GM23338 (cell line): ENCODE data around the gene GALE. TPM values are rescaled to one million over a fixed set of nuclear protein-coding genes. Genes with fewer than 3 reads are reported as not detected.
A peak's percentile ranks its signal among the peaks of the same experiment; 100 is the strongest.
"Not testable (repeated sequence)": the region's sequence is repeated elsewhere in the genome, so short reads cannot be mapped to it uniquely, and the experiment has no call there.

Source experiments
- ATAC-seq: fragments of 200-7000 bp; cut with Tn5 transposase; 3 replicates; pipeline ENCODE4 v1.9.1; 2020
- DNase-seq: peaks from one replicate; pipeline ENCODE4 v3.0.0-alpha.2; 2015; ENCODE audit warnings: low spot score
- H2AFZ ChIP-seq: fragments of 200-600 bp; sonication (generic); 2 replicates; pipeline ENCODE4 v1.8.0; 2016; ENCODE audit warnings: antibody characterized with exemption, mild to moderate bottlenecking, moderate library complexity
- H3F3A ChIP-seq: fragments of 200-600 bp; sonication (generic); replicated peaks from 2 replicates; pipeline ENCODE4 v1.8.0; 2017; ENCODE audit warnings: antibody characterized with exemption, mixed run types, low read depth
- H3K27ac ChIP-seq: fragments of 200-600 bp; sonication (generic); 2 replicates; pipeline ENCODE4 v1.6.1; 2016; ENCODE audit warnings: low read depth
- H3K27me3 ChIP-seq: fragments of 200-600 bp; sonication (generic); 2 replicates; pipeline ENCODE4 v1.8.0; 2016; ENCODE audit warnings: mild to moderate bottlenecking, mixed run types, moderate library complexity; ENCODE audit not compliant: insufficient read depth
- H3K36me3 ChIP-seq: fragments of 200-600 bp; sonication (generic); 2 replicates; pipeline ENCODE4 v1.8.0; 2016; ENCODE audit warnings: mild to moderate bottlenecking; ENCODE audit not compliant: insufficient read depth
- H3K4me1 ChIP-seq: fragments of 200-600 bp; sonication (generic); 2 replicates; pipeline ENCODE4 v1.8.0; 2016; ENCODE audit warnings: mild to moderate bottlenecking, moderate library complexity; ENCODE audit not compliant: insufficient read depth
- H3K4me2 ChIP-seq: fragments of 200-600 bp; sonication (generic); 2 replicates; pipeline ENCODE4 v1.7.1; 2017; ENCODE audit warnings: mixed run types
- H3K4me3 ChIP-seq: fragments of 200-600 bp; sonication (generic); 2 replicates; pipeline ENCODE4 v1.6.1; 2016; ENCODE audit warnings: mixed run types
- H3K79me2 ChIP-seq: fragments of 200-600 bp; sonication (generic); replicated peaks from 2 replicates; pipeline ENCODE4 v1.8.0; 2017; ENCODE audit warnings: mild to moderate bottlenecking; ENCODE audit not compliant: insufficient read depth
- H3K9me2 ChIP-seq: fragments of 200-600 bp; sonication (generic); 2 replicates; pipeline ENCODE4 v1.8.0; 2017; ENCODE audit not compliant: insufficient read depth
- H4K20me1 ChIP-seq: fragments of 200-600 bp; sonication (generic); replicated peaks from 2 replicates; pipeline ENCODE4 v1.8.0; 2017; ENCODE audit warnings: mild to moderate bottlenecking; ENCODE audit not compliant: insufficient read depth
- H3K27ac Mint-ChIP-seq: 2 replicates; pipeline ENCODE4 v1.8.0; 2020; ENCODE audit warnings: inconsistent platforms, mild to moderate bottlenecking, moderate library complexity, mixed read lengths
- H3K27me3 Mint-ChIP-seq: 3 replicates; pipeline ENCODE4 v1.8.0; 2022; ENCODE audit warnings: low read depth, mild to moderate bottlenecking, moderate library complexity, mixed read lengths, inconsistent platforms; ENCODE audit not compliant: insufficient read depth, poor library complexity
- H3K36me3 Mint-ChIP-seq: 3 replicates; pipeline ENCODE4 v1.8.0; 2021; ENCODE audit warnings: low read depth, mild to moderate bottlenecking, inconsistent platforms, moderate library complexity, mixed read lengths
- H3K4me1 Mint-ChIP-seq: 3 replicates; pipeline ENCODE4 v1.8.0; 2020; ENCODE audit warnings: mild to moderate bottlenecking, inconsistent platforms, mixed read lengths
- H3K4me3 Mint-ChIP-seq: 3 replicates; pipeline ENCODE4 v1.8.0; 2021; ENCODE audit warnings: moderate library complexity, mild to moderate bottlenecking, inconsistent platforms, mixed read lengths
- H3K9me3 Mint-ChIP-seq: 3 replicates; pipeline ENCODE4 v1.8.0; 2020; ENCODE audit warnings: moderate library complexity, mild to moderate bottlenecking, inconsistent platforms, mixed read lengths
- CREB1 ChIP-seq: fragments of 250-450 bp; sonication (Bioruptor Pico); IDR thresholded peaks from 2 replicates; pipeline ENCODE4 v1.5.0; 2020; ENCODE audit warnings: low read depth, mild to moderate bottlenecking, moderate library complexity
- EZH2 ChIP-seq: fragments of 200-600 bp; sonication (generic); IDR thresholded peaks from one replicate; pipeline ENCODE4 v1.8.0; 2017; ENCODE audit warnings: antibody characterized with exemption, mild to moderate bottlenecking, low read depth; ENCODE audit not compliant: unreplicated experiment
- EZH2phosphoT487 ChIP-seq: fragments of 200-600 bp; sonication (generic); IDR thresholded peaks from one replicate; pipeline ENCODE4 v1.8.1; 2018; ENCODE audit warnings: antibody characterized with exemption; ENCODE audit not compliant: unreplicated experiment
- POLR2AphosphoS5 ChIP-seq: IDR thresholded peaks from 2 replicates; pipeline ENCODE4 v1.6.1; 2016; ENCODE audit warnings: antibody characterized with exemption, low read depth
- STAT1 ChIP-seq: IDR thresholded peaks from one replicate; pipeline ENCODE4 v1.6.1; 2016; ENCODE audit warnings: antibody characterized with exemption; ENCODE audit not compliant: unreplicated experiment
- polyA plus RNA-seq: library from polyadenylated mRNA; unstranded; fragments of >200 nt; fragmentation: Nextera tagmentation; extraction: Ambion mirVana; gene quantifications from 2 replicates; pipeline ENCODE4 v1.2.1, GENCODE V29; 2016
- total RNA-seq: library from RNA; depleted of rRNA; stranded (reverse); fragments of >200 nt; shearing (Covaris generic); gene quantifications from 2 replicates; pipeline ENCODE4 v1.2.3, GENCODE V29; 2014

Gene GALE
- total and polyA plus RNA-seq, 2 experiments from 2014 or later: 28.1 to 31.7 TPM

DNA sequence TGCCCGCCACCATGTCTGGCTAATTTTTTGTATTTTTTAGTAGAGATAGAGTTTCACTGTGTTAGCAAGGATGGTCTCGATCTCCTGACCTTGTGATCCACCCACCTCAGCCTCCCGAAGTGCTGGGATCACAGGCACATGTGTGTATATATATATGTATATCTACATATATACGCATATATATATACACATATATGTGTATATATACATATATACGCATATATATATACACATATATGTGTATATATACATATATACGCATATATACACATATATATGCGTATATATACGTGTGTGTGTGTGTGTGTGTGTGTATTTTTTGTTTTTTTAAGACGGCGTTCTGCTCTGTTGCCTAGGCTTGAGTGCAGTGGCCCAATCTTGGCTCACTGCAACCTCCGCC, 17.4 kb downstream of the GALE start:
- DNase-seq, H3K27ac Mint-ChIP-seq, ATAC-seq, H3F3A ChIP-seq, H3K4me3 Mint-ChIP-seq, H3K4me1 ChIP-seq, H3K4me3 ChIP-seq, H3K27ac ChIP-seq, H3K9me2 ChIP-seq, H3K4me2 ChIP-seq, H3K4me1 Mint-ChIP-seq, H3K27me3 ChIP-seq, H3K27me3 Mint-ChIP-seq, H2AFZ ChIP-seq, H3K9me3 Mint-ChIP-seq: not testable (repeated sequence)
- peaks cover 64% of the 10 kb centered on the region for H3K36me3 Mint-ChIP-seq
- H3K79me2 ChIP-seq: peaks cover 50% of the 10 kb centered on the region
- H3K36me3 ChIP-seq: peaks cover 36% of the 10 kb centered on the region
- peaks cover 19% of the 10 kb centered on the region for H4K20me1 ChIP-seq

DNA sequence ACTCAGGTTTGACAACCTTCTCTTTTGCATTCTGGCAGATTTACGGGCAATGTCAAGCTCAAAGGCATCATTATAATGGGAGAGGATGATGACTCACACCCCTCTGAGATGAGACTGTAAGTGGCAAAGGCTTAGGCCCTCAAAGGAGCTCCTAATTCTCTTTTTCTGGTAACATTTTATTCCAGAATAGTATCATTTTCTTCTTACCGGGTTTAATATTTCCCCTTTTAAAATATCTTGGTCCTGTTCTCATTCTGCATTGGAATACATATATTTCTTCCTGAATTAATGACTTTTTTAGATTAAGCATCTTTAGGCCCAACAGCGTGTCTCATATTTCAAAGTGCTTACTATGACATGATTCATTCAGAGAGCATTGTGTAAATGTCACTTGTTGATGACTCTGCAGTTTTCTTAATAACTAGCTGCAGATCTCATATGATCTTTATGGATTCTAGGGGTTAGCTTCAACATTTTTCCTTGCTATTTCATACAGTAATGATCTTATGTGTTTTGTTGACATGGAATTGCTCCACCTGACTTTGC, 20.7 kb downstream of the GALE start:
- no peaks in the 10 kb centered on the region for H3K9me3 Mint-ChIP-seq
- Histone ChIP-seq H3K79me2 (peaks cover 65% of the 10 kb centered on the region), H3K36me3 (peaks cover 23% of the 10 kb centered on the region), H3F3A (peaks cover 4% of the 10 kb centered on the region; the same call in 1 of the 2 replicates), H3K27ac (no peak overlapping the region), H3K4me3 (peak overlapping the region; percentile 97), H3K4me2 (peak overlapping the region; percentile 95), H3K9me2 (no peaks in the 10 kb centered on the region), H3K4me1 (peaks cover 18% of the 10 kb centered on the region; the same call in 1 of the 2 replicates), H4K20me1 (peaks cover 17% of the 10 kb centered on the region), H2AFZ (no peak overlapping the region), H3K27me3 (no peaks in the 10 kb centered on the region)
- no peak for ATAC-seq
- no peak overlapping the region for H3K27ac Mint-ChIP-seq
- peaks cover 4% of the 10 kb centered on the region for H3K27me3 Mint-ChIP-seq
- no peak for DNase-seq
- peak overlapping the region; percentile 96 for H3K4me3 Mint-ChIP-seq
- H3K36me3 Mint-ChIP-seq: peaks cover 33% of the 10 kb centered on the region
- H3K4me1 Mint-ChIP-seq: peaks cover 13% of the 10 kb centered on the region
- TF ChIP-seq STAT1 (no peak), EZH2 (no peak)

DNA sequence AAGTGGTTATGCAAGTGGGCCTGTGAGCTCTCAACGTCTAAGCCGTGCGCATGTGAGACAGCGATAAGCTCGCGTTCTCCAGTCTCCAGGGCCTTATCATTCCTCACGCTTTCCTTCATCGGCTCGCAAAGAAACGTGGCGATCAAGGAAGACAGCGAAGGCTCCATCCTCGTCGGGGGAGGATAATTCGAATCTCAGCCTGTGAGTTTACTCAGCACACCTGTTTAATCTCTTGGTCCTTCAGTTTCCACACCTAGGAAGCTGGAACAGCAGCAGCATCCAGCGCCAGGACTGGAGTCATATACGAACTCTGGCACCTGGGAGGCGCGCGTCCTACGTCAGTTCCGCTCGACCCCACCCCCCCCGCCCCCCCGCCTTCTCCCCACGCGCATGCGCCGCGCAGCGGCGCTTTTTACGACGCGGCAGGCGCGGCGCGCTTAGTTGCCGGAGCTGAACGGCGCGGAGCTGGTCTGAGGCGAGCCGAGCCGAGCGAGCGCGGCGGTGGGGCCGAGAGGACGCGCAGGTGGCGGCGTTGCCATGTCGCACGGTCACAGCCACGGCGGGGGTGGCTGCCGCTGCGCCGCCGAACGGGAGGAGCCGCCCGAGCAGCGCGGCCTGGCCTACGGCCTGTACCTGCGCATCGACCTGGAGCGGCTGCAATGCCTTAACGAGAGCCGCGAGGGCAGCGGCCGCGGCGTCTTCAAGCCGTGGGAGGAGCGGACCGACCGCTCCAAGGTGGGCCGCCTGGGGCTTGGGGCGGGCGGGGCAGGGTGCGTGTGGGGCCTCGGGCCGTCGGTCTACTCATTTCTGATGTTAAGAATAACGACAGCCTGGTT, 22.4 kb downstream of the GALE start, which contains the start of gene PITHD1:
Gene PITHD1, plus strand, starts transcription at position 440 of the 836 bp plus-strand sequence. Its CDS starts 98 bp downstream, at position 538.
- Histone ChIP-seq H3K79me2 (peaks cover 60% of the 10 kb centered on the region), H3K9me2 (no peaks in the 10 kb centered on the region), H3K4me2 (peak within 1 kb of the TSS; percentile 96), H4K20me1 (peaks cover 17% of the 10 kb centered on the region), H2AFZ (peak within 1 kb of the TSS; percentile 99), H3K36me3 (peaks cover 18% of the 10 kb centered on the region), H3F3A (peaks cover 4% of the 10 kb centered on the region; the same call in 1 of the 2 replicates), H3K27me3 (no peaks in the 10 kb centered on the region), H3K4me1 (peaks cover 18% of the 10 kb centered on the region; the same call in 1 of the 2 replicates), H3K4me3 (peak within 1 kb of the TSS; percentile 97), H3K27ac (peak within 1 kb of the TSS; percentile 93)
- ATAC-seq (peak; percentile 91), DNase-seq (peak; percentile 88)
- H3K27ac Mint-ChIP-seq: peak within 1 kb of the TSS; percentile 97
- peaks cover 22% of the 10 kb centered on the region for H3K36me3 Mint-ChIP-seq
- no peaks in the 10 kb centered on the region for H3K9me3 Mint-ChIP-seq
- peak within 1 kb of the TSS; percentile 96 for H3K4me3 Mint-ChIP-seq
- TF ChIP-seq POLR2AphosphoS5 (peak; percentile 95), CREB1 (peak; percentile 88), EZH2phosphoT487 (no peak)
- H3K4me1 Mint-ChIP-seq: peaks cover 13% of the 10 kb centered on the region
- H3K27me3 Mint-ChIP-seq: peaks cover 4% of the 10 kb centered on the region
